ENCODE data around the gene CCDC3.

DNA sequence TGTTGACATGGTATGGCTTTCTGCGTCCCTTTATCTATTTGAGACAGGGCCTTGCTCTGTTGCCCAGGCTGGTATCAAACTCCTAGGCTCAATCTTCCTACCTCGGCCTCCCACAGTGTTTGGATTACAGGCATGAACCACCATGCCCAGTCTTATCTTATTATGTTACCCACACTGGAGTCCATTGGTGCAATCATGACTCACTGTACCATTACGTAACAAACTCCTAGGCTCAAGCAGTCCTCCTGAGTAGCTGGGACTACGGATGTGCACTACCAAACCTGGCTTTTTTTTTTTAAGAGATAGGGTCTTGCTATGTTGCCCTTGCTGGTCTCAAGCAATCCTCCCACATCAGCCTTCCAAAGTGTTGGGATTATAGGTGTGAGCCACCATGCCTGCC, 66.7 kb downstream of the CCDC3 start:
- TF ChIP-seq, protein P1, sequence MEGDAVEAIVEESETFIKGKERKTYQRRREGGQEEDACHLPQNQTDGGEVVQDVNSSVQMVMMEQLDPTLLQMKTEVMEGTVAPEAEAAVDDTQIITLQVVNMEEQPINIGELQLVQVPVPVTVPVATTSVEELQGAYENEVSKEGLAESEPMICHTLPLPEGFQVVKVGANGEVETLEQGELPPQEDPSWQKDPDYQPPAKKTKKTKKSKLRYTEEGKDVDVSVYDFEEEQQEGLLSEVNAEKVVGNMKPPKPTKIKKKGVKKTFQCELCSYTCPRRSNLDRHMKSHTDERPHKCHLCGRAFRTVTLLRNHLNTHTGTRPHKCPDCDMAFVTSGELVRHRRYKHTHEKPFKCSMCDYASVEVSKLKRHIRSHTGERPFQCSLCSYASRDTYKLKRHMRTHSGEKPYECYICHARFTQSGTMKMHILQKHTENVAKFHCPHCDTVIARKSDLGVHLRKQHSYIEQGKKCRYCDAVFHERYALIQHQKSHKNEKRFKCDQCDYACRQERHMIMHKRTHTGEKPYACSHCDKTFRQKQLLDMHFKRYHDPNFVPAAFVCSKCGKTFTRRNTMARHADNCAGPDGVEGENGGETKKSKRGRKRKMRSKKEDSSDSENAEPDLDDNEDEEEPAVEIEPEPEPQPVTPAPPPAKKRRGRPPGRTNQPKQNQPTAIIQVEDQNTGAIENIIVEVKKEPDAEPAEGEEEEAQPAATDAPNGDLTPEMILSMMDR (IDR thresholded peaks at IDR 0.05; ENCODE audit: insufficient read depth, low read length, poor library complexity, severe bottlenecking), result no peak
- no peak for TF ChIP-seq EZH2phosphoT487 (conservative IDR thresholded peaks at IDR 0.05; ENCODE audit: low read length)
